Stimulated activated CD8-positive, alpha-beta memory T cell treated with anti-CD3 and anti-CD28 coated beads, Interleukin-15, amount 100 ng/mL, for 1 hour (primary cell): ENCODE data around the gene ACOD1.
"Not testable (repeated sequence)": the region's sequence is repeated elsewhere in the genome, so short reads cannot be mapped to it uniquely, and the experiment has no call there.

ENCODE experiments used
- DNase-seq: peaks from one replicate; pipeline ENCODE4 v3.0.0-alpha.2; 2020; ENCODE audit warnings: low read depth

Gene ACOD1

GRCh38 chr13:76953968-76954367, 5.7 kb downstream of the ACOD1 start:
- no peak for DNase-seq

- no peak for DNase-seq
Observed at GRCh38 chr13:76954538-76954937, 6.2 kb downstream of the ACOD1 start.

- DNase-seq = no peak
Observed at GRCh38 chr13:76955193-76955592, 6.9 kb downstream of the ACOD1 start.

DNA sequence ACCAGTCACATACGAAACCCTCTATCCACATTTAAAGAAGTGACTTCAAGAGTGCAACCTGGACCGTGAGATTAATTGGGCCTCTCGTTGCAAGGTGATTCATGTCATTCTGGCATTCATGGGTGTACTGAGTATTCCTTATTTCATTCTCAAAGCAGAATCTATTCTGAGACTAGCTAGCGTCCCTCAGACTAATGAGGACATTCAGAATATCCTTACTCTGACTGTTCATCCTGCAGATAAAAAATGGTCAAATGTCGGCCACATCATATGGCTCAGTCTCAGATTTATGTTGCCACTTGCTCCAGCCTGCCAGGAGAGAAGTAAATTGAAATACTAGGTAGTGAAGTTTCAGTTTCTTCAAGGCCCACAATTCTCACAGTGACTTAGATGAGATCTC, 7.3 kb downstream of the ACOD1 start:
- DNase-seq = no peak

DNA sequence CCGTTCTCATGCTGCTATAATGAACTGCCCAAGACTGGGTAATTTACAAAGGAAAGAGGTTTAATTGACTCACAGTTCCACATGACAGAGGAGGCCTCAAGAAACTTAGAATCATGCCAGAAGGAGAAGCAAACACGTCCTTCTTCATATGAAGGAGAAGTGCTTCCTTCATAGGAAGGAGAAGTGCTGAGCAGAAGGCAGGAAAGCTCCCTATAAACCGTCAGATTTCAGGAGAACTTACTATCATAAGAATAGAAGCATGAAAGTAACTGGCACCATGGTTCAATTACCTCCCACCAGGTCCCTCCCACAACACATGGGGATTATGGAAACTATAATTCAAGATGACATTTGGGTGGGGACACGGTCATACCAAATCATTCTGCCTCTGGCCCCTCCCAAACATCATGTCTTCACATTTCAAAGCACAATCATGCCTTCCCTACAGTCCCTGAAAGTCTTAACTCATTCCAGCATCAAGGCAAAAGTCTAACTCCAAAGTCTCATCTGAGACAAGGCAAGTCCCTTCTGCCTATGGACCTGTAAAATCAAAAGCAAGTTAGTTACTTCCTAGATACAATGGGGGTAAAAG, 10.6 kb downstream of the ACOD1 start:
- no peak for DNase-seq

DNA sequence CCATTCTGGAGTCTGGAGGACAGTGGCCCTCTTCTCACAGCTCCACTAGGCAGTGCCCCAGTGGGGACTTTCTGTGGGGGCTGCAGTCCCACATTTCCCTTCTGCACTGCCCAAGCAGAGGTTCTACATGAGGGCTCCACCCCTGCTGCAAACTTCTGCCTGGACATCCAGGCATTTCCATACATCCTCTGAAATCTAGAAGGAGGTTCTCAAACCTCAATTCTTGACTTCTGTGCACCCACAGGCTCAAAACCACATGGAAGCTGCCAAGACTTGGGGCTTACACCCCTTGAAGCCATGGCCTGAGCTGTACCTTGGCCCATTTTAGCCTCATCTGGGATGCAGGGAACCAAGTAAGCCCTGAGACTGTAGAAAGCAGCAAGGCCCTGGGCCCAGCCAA, 11.4 kb downstream of the ACOD1 start:
- DNase-seq = not testable (repeated sequence)

DNA sequence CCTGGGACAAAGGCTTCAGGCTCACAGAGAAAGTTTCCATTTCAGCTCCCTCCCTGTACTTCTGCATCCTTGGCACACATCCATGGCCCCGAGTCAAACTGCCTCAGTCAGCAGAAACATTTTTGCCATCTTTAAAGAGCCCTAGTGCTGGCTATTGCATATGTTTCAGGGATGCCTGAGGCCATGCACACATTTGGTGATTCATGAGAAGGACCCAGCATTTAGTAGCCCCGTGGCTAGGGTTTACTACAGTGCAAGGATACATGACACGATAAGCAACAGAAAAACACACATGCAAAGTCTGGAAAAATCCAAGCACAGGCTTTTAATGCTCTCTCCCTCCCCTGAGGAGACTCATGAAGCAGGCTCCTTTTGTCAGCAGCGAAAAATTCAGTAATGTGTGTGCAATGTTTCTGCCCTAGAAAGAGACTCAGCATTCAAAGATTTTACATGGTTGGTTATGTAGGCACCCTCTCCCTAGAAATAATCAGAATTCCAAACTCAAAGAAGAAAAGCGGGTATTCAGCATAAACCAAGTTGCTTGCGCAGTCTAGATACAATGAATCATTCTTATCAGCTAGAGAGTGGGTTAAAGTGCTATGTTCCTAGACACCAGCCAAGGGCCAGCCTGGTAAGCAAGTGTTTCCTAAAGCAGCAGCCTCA, 17.6 kb downstream of the ACOD1 start:
- DNase-seq = no peak

DNA sequence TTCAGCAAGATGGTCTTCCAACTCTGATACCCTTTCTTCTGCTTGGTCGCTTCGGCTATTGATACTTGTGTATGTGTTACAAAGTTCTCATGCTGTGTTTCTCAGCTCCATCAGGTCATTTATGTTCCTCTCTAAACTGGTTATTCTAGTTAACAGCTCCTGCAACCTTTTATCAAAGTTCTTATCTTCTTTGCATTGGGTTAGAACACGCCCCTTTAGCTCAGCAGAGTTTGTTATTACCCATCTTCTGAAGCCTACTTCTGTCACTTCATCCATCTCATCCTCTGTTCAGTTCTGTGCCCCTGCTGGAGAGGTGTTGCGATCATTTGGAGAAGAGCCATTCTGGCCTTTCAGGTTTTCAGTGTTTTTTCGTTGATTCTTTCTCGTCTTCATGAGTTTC, 18.7 kb downstream of the ACOD1 start:
- no peak for DNase-seq

DNA sequence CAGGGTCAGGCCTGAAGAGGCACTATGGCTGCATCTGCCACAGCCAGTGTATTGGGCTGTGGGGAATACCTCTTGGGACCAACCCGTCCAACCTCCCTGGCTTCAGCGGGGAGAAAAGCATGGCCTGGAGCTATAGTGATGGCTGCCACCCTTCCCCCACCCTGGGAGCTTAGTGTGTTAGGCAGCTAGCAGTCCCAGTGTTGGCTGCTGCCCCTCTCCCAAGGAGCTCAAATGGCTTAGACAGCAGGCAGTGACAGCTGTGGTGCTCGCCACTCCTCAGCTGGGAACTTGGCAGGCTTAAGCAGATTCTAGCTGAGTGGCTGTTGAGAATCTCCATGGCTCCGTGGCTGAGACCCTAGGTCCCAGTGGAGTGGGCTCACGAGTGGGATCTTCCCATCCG, 19.7 kb downstream of the ACOD1 start:
- no peak for DNase-seq

DNA sequence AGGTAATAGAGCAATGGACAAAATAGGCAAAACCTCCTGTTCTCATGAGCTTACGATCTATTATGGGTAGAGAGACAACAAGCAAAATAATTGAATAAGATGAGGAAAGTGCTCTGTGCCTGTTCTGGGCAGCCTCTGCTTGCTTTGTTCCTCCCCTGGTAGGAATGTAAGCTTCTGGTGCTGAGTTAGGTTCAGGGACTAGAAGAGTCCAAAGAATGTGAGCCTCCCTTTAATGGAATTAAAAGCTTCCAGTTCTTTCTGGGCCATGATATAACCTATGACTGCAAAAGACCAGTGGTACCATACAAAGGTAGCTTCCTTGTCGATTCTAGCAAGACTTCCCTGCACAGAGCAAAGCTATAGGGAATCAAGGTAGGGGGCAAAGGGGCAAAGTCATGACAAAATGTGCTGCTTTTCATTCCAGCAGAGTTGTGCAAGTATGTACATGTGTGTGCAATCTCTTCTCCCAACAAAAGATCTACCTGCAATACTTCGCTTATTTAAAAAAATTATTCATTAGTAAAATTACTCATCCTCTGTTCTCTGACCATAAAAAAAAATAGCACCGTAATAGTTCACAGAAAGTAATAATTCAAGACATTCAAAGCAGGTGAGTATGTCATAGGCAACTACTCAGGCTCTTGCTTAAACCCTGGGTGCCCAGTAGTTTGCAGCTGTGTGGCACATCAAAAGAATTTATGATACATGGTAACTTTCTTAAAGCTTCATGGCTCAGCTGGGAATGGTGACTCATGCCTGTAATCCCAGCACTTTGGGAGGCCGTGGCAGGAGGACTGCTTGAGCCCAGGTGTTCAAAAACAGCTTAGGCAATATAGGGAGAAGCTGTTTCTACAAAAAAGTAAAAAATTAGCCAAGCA, 21.4 kb downstream of the ACOD1 start:
- DNase-seq = no peak

DNA sequence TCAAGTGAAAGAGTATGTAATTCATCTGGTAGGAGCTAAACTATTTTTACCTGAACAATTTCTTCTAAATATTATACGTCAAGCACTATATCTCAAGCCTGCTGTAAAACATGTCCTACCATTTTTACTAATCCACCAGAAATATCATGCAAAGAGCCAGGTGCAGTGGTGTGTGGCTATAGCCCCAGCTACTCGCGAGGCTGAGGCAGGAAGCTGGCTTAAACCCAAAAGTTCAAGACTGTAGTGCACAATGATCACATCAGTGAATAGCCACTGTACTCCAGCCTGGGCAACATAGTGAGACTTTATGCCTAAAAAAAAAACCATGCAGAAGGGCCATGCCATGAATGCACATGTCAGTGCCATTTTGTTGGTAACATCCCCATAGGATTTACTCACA, 22.9 kb downstream of the ACOD1 start:
- DNase-seq = no peak

DNA sequence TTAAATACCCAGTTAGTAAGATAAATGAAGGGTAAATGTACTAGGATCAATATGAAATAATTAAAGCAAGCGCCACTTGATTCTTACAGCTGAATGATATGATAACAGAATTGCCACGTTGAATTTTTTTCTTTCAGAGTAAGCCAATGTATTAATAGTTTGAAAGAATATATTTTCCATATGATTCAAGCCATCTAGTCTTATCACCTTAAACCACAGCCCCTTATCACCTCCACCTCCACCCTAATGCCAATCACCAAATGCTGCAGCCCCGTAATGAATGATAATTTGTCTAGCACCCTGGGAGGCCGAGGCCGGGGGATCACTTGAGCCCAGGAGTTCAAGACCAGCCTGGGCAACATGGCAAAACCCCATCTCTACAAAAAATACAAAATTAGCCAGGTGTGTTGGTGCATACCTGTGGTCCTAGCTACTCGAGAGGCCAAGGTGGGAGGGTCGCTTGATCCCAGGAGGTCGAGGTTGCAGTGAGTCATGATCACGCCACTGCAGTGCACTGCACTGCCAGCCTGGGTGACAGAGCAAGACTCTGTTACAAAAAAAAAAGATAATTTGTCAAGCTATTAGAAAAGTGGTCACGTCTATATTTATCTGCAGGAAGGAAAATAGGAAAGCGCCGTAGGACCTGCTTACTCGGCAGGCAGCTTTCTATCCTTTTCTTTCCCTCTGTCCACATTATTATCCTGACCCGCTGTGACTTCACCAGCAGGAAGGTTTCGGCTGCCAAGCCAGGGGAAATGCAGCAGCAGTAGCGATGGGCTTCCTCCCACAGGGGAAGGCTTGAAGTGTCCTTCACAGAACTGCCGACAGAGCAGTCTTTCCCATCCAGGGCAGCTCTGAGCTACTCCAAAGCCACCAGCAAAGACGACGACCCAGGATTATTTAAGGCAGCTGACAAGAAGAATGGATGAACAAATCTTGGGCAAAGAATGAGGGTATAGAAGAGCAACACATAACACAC, 23.8 kb downstream of the ACOD1 start:
- no peak for DNase-seq

DNA sequence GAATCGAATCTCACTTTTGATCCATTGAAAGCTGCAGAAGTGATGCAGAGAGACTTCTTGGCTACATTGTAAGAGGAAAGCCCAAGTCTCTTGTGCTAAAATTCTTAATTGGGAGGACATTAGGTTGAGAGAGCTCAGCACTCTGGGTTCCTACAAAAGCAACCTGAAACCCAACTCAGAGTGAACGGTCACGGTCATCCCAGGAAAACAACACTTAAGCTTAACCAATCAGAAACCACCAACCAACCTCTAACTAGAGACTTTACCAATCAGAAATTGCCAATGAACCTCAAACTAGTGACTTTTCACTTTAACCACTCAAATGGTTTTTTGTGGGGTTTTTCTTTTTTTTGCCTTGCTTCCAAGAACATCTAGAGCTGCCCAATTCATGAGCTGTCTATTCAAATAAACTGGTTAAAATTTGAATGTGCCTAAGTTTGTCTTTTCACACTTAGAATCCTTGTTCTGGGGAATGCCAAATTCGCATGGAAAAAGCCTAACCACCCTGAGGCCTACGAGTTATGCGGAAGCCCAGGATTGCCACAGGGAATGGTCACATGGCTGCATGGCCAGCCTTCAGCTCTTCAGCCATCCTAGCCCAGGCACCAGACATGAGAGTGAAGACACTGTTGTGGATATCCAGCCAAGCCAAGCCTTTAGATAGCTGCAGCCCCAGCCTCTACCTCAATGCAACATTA, 25.8 kb downstream of the ACOD1 start:
- no peak for DNase-seq

DNA sequence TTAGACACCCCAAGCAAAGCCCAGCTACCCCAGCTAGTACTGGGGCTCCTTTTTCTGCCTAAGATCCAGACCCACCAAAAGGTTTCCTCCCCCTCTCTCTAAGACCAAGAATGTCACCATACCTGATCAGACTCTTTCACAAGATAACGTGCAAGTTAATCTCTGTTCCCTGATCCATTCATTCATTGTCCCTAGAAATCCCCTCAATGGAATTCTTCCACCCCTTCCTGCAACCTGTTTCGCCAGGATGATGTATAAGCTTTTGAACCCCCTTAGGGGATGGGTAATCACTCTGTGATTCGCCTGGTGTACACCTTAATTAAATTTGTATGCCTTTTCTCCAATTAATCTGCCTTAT, 26.3 kb downstream of the ACOD1 start:
- DNase-seq = no peak

DNA sequence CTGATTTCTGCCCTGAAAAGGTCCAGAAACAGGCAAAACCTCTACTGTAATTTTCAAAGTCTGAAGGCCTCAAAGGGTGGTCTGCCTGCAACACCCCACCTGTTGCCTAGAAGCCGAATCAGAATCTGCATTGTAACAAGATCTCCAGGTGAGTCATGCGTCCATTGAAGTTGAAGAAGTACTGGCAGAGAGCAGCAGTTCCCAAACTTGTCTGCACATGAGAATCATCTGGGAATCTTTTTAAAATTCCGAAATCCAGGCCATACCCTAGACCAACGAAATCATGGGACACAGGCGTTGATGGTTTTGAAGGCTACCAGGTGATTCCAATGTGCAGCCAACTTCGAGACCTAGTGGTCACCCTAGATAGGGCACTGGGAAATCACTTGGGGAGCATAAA, 27.6 kb downstream of the ACOD1 start:
- no peak for DNase-seq

DNA sequence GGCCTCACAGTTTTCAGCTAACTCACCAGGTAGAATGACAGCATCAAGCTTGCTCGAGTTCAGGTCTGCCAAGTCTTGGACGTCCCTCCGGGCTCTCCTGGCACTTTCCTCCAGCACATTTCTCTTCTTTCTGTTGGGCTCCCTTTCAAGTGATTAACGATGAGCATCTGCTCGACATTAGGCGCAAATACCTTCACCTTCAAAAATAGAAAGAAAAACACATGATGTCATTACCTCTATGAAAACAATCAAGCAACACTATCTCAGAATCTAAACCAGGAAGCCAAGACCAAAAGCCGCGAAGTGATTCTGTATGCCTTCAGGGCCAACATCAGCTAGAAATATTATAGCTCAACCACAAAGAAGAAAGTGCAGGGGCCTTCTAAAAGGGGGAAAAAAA, 28.2 kb downstream of the ACOD1 start:
- DNase-seq = no peak

GRCh38 chr13:76976929-76977328, 28.6 kb downstream of the ACOD1 start:
- DNase-seq = no peak

GRCh38 chr13:76980075-76980718, 31.9 kb downstream of the ACOD1 start:
- DNase-seq = peak; percentile 75

GRCh38 chr13:76982061-76982460, 33.8 kb downstream of the ACOD1 start:
- no peak for DNase-seq

- DNase-seq = no peak
Observed at GRCh38 chr13:76983676-76984075, 35.4 kb downstream of the ACOD1 start.

DNA sequence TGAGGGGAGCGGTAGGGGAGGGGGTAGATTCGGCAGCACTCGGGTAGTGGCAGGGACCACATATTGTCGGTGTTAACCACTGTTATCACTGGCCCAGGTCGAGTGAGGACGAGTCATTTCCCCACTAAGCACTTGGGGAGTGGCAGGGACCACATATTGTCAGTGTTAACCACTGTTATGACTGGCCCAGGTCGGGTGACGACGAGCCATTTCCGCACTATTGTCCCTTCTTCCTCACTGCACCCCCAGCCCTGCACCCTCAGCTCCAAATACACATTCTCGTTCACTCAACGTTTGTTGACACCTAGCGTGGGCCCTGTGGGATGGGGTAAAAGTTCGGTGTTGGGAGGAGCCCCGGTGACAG, 43.1 kb downstream of the ACOD1 start:
- DNase-seq = peak; percentile 49
